Epidermal melanocyte (primary cell): ENCODE measurements around the gene MICOS13.
A peak's percentile ranks its signal among the peaks of the same experiment; 100 is the strongest.
"Not testable (repeated sequence)": the region's sequence is repeated elsewhere in the genome, so short reads cannot be mapped to it uniquely, and the experiment has no call there.

ENCODE experiments used
- DNase-seq: peaks from one replicate; pipeline ENCODE4 v3.0.0; 2011; ENCODE audit warnings: low spot score; ENCODE audit not compliant: insufficient read length

Gene MICOS13

GRCh38 chr19:5680437-5681368 is at the start of gene MICOS13, which contains the start of gene HSD11B1L:
MICOS13 (minus strand) TSS chr19:5680516; CDS start chr19:5680486, 30 bp downstream.
HSD11B1L (plus strand) TSS chr19:5681027; CDS start chr19:5684833, 3,806 bp downstream.
- peak; percentile 97 for DNase-seq

- DNase-seq: no peak
Measured at GRCh38 chr19:5727453-5728050, 47.2 kb upstream of the MICOS13 start.

- peak; percentile 98 for DNase-seq
Measured at GRCh38 chr19:5719961-5720790, 39.9 kb upstream of the MICOS13 start, which contains the start of the genes CATSPERD and LONP1. CATSPERD (plus strand) TSS chr19:5720637; CDS start chr19:5720738, 101 bp downstream. LONP1 (minus strand) TSS chr19:5720146; CDS start chr19:5720132, 14 bp downstream.

- DNase-seq: no peak
Measured at GRCh38 chr19:5719274-5719960, 39.1 kb upstream of the MICOS13 start.

GRCh38 chr19:5718579-5719273 is 38.4 kb upstream of the MICOS13 start:
- no peak for DNase-seq

GRCh38 chr19:5718037-5718578 is 37.8 kb upstream of the MICOS13 start:
- no peak for DNase-seq

GRCh38 chr19:5717215-5717935 is 37.1 kb upstream of the MICOS13 start:
- no peak for DNase-seq

- DNase-seq: no peak
Measured at GRCh38 chr19:5714816-5715215, 34.5 kb upstream of the MICOS13 start.

GRCh38 chr19:5713228-5713627 is 32.9 kb upstream of the MICOS13 start:
- peak; percentile 12 for DNase-seq

- peak; percentile 12 for DNase-seq
Measured at GRCh38 chr19:5711713-5712161, 31.4 kb upstream of the MICOS13 start.

- peak; percentile 12 for DNase-seq
Measured at GRCh38 chr19:5711025-5711424, 30.7 kb upstream of the MICOS13 start.

- peak; percentile 15 for DNase-seq
Measured at GRCh38 chr19:5707576-5708575, 27.6 kb upstream of the MICOS13 start.

- DNase-seq: peak; percentile 18
Measured at GRCh38 chr19:5706876-5707573, 26.7 kb upstream of the MICOS13 start.

- DNase-seq: peak; percentile 9
Measured at GRCh38 chr19:5705552-5705951, 25.2 kb upstream of the MICOS13 start.

- peak; percentile 7 for DNase-seq
Measured at GRCh38 chr19:5703819-5704818, 23.8 kb upstream of the MICOS13 start.

GRCh38 chr19:5702053-5702410 is 21.7 kb upstream of the MICOS13 start:
- DNase-seq: not testable (repeated sequence)
